PC-3 (cell line): ENCODE results near the gene TMEM167A. TPM values are rescaled to one million over a fixed set of nuclear protein-coding genes. Genes with fewer than 3 reads are reported as not detected.

Source experiments
- ATAC-seq: fragments of 200-7000 bp; cut with Tn5 transposase; 2 replicates; pipeline ENCODE4 v1.9.1; 2020; ENCODE audit warnings: mild to moderate bottlenecking, moderate library complexity
- BruUV-seq: library from RNA; stranded (reverse); fragments of 400-500 nt; replicated peaks from 2 replicates; lab custom pipeline; 2021; lab: Mats Ljungman, UMichigan
- CTCF ChIA-PET: fragments of 300-600 bp; sonication (Branson Sonifier 250); formaldehyde crosslinking; loops from one replicate; lab custom pipeline; 2022; ENCODE audit warnings: antibody characterized with exemption; lab: Charles Lee
- POLR2A ChIA-PET: fragments of 300-600 bp; sonication (Branson Sonifier 250); formaldehyde crosslinking; loops from one replicate; lab custom pipeline; 2022; ENCODE audit warnings: antibody characterized with exemption; ENCODE audit not compliant: unreplicated experiment; lab: Charles Lee
- DNase-seq: peaks from one replicate; pipeline ENCODE4 v3.0.0-alpha.2; 2015
- H2AFZ ChIP-seq: fragments of 300-600 bp; sonication (generic); 2 replicates; pipeline ENCODE4 v1.6.0; 2016; ENCODE audit warnings: antibody characterized with exemption, low read length
- H3F3A ChIP-seq: fragments of 300-600 bp; sonication (generic); one replicate; pipeline ENCODE4 v1.6.0; 2017; ENCODE audit warnings: antibody characterized with exemption, low read length, control low read depth, mild to moderate bottlenecking; ENCODE audit not compliant: unreplicated experiment
- H3K27ac ChIP-seq: fragments of 300-600 bp; sonication (generic); 2 replicates; pipeline ENCODE4 v1.5.1; 2016; ENCODE audit warnings: mild to moderate bottlenecking, low read length
- H3K27me3 ChIP-seq: fragments of 300-600 bp; sonication (generic); 2 replicates; pipeline ENCODE4 v1.6.1; 2016; ENCODE audit warnings: low read length, mixed read lengths
- H3K36me3 ChIP-seq: fragments of 300-600 bp; sonication (generic); 2 replicates; pipeline ENCODE4 v1.6.1; 2016; ENCODE audit warnings: low read depth, mixed run types, low read length, mixed read lengths
- H3K4me1 ChIP-seq: fragments of 300-600 bp; sonication (generic); 2 replicates; pipeline ENCODE4 v1.5.1; 2016; ENCODE audit warnings: low read length; ENCODE audit not compliant: insufficient read depth
- H3K4me2 ChIP-seq: fragments of 300-600 bp; sonication (generic); 2 replicates; pipeline ENCODE4 v1.6.0; 2016; ENCODE audit warnings: low read length
- H3K4me3 ChIP-seq: fragments of 300-600 bp; sonication (generic); 2 replicates; pipeline ENCODE4 v1.5.1; 2016; ENCODE audit warnings: mild to moderate bottlenecking, low read length, mixed read lengths
- H3K79me2 ChIP-seq: fragments of 300-600 bp; sonication (generic); 2 replicates; pipeline ENCODE4 v1.6.1; 2017; ENCODE audit warnings: low read length, mixed read lengths
- H3K9ac ChIP-seq: fragments of 300-600 bp; sonication (generic); 2 replicates; pipeline ENCODE4 v1.6.0; 2016; ENCODE audit warnings: mild to moderate bottlenecking, low read length
- H3K9me2 ChIP-seq: fragments of 300-600 bp; sonication (generic); replicated peaks from 2 replicates; pipeline ENCODE4 v1.6.1; 2016; ENCODE audit warnings: mixed run types, low read length, mixed read lengths
- H3K9me3 ChIP-seq: fragments of 300-600 bp; sonication (generic); 2 replicates; pipeline ENCODE4 v1.6.1; 2016; ENCODE audit warnings: low read length, mixed read lengths
- H4K20me1 ChIP-seq: fragments of 300-600 bp; sonication (generic); 2 replicates; pipeline ENCODE4 v1.6.1; 2016; ENCODE audit warnings: low read length, mixed read lengths
- CTCF ChIP-seq: fragments of 300-600 bp; sonication (generic); conservative IDR thresholded peaks from 2 replicates; pipeline ENCODE4 v1.5.1; 2017; ENCODE audit warnings: antibody characterized with exemption, low read depth, mild to moderate bottlenecking, low read length
- EZH2 ChIP-seq: fragments of 300-600 bp; sonication (generic); IDR thresholded peaks from one replicate; pipeline ENCODE4 v1.6.1; 2017; ENCODE audit warnings: antibody characterized with exemption, mild to moderate bottlenecking, low read length; ENCODE audit not compliant: unreplicated experiment
- EZH2phosphoT487 ChIP-seq: fragments of 300-600 bp; sonication (generic); IDR thresholded peaks from 2 replicates; pipeline ENCODE4 v1.6.1; 2018; ENCODE audit warnings: mild to moderate bottlenecking, antibody characterized with exemption, low read length, borderline replicate concordance
- intact Hi-C: fragments of 100-400 bp; cut with micrococcal nuclease; formaldehyde crosslinking; loops from 2 replicates; pipeline ENCODE4 v1.9.0; 2023
- total RNA-seq: library from RNA; depleted of rRNA; stranded (reverse); fragments of >200 nt; gene quantifications from 2 replicates; pipeline ENCODE4 v1.2.3, GENCODE V29; 2014

The TMEM167A gene
- total RNA-seq, 1 experiment from 2014 or later, result 35.7 TPM

- no peaks in the 10 kb centered on the region for H4K20me1 ChIP-seq
- no peak for ATAC-seq
Measured at GRCh38 chr5:83026516-83026915, 50.7 kb downstream of the TMEM167A start.

DNA sequence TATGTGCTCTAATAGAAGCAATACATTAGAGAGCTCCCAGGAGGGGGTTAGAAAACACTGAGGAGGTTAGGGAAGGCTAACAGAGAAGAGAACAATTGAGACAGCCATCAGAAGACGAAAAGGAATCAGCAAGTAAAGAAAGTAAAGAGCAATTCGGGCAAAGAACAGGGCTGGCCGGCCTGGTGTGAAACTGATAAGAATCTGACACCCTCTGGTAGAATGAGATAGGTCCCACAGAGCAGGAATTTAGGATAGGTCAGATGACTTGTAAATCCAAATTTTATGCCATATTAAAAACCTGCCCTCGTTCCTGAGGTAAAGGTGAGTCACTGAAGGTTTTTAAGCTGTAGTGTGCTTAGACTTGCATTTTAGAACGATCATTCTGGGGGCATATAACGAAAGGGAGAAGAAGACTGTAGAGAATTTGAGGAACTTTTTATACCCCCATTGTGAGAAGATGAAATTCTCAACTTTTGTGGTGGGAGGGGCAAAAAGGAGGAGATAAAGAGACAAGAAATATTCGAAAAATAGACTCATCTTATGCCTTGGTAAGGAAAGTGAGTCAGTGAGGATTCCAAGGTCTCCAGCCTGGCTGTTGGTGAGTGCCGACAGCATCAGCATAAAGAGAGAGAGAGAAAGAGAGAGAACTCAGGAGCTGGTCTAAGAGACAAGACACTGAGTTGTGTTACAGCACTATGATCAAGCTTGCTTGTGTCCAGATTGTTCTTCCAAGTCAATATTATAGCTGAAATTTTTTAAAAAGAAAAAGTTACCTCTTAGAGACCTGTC lies 51.3 kb downstream of the TMEM167A start:
- Histone ChIP-seq H3K27me3 (no peaks in the 10 kb centered on the region), H3K4me3 (no peak overlapping the region), H3K27ac (no peak overlapping the region), H3K79me2 (no peaks in the 10 kb centered on the region), H3K9ac (no peak overlapping the region), H3K36me3 (no peaks in the 10 kb centered on the region), H4K20me1 (no peaks in the 10 kb centered on the region), H3K9me3 (no peaks in the 10 kb centered on the region), H3K9me2 (no peaks in the 10 kb centered on the region), H3K4me1 (no peaks in the 10 kb centered on the region), H2AFZ (no peak overlapping the region), H3F3A (no peaks in the 10 kb centered on the region), H3K4me2 (no peak overlapping the region)
- no peak for TF ChIP-seq CTCF
- no peak for TF ChIP-seq EZH2
- TF ChIP-seq EZH2phosphoT487, result no peak
- DNase-seq (no peak), ATAC-seq (no peak)
- intact Hi-C loops, result no loop called here
- BruUV-seq, result no TSS peak
- ChIA-PET POLR2A (no interaction called here), CTCF (no interaction called here)

More at GRCh38 chr5:83026516-83026915, 50.7 kb downstream of the TMEM167A start:
- Histone ChIP-seq H3K36me3 (no peaks in the 10 kb centered on the region), H3F3A (no peaks in the 10 kb centered on the region), H3K27me3 (no peaks in the 10 kb centered on the region), H3K27ac (no peak overlapping the region), H2AFZ (no peak overlapping the region), H3K9me2 (no peaks in the 10 kb centered on the region), H3K79me2 (no peaks in the 10 kb centered on the region), H3K9me3 (no peaks in the 10 kb centered on the region), H3K4me3 (no peak overlapping the region), H3K4me2 (no peak overlapping the region), H3K9ac (no peak overlapping the region), H3K4me1 (no peaks in the 10 kb centered on the region)
- intact Hi-C loops, result no loop called here
- CTCF ChIA-PET, result no interaction called here
- no peak for DNase-seq
- no TSS peak for BruUV-seq
- TF ChIP-seq EZH2phosphoT487 (no peak), CTCF (no peak), EZH2 (no peak)
- POLR2A ChIA-PET, result no interaction called here

GRCh38 chr5:83022334-83022733 lies 54.9 kb downstream of the TMEM167A start:
- no peaks in the 10 kb centered on the region for H3K79me2 ChIP-seq
- no peak overlapping the region for H2AFZ ChIP-seq
- no TSS peak for BruUV-seq
- no peaks in the 10 kb centered on the region for H3K4me1 ChIP-seq
- TF ChIP-seq EZH2, result no peak
- TF ChIP-seq CTCF, result no peak
- no peak for TF ChIP-seq EZH2phosphoT487
- no peaks in the 10 kb centered on the region for H3F3A ChIP-seq
- H3K4me2 ChIP-seq, result no peak overlapping the region
- no peak overlapping the region for H3K27ac ChIP-seq
- no peaks in the 10 kb centered on the region for H3K9me3 ChIP-seq
- no peaks in the 10 kb centered on the region for H3K36me3 ChIP-seq
- no peak for DNase-seq
- H3K4me3 ChIP-seq, result no peak overlapping the region
- CTCF ChIA-PET, result no interaction called here
- H3K27me3 ChIP-seq, result no peaks in the 10 kb centered on the region
- H4K20me1 ChIP-seq, result no peaks in the 10 kb centered on the region
- no peaks in the 10 kb centered on the region for H3K9me2 ChIP-seq
- POLR2A ChIA-PET, result interaction anchor here (0.6 kb wide), 1 partner anchor 391 kb away, joined by 3 read pairs; no protein-coding TSS in a partner anchor
- intact Hi-C loops, result no loop called here
- no peak overlapping the region for H3K9ac ChIP-seq
- ATAC-seq, result no peak
